Hepatic stellate cell (primary cell): ENCODE results near the gene GNAI3.

Experiments used
- DNase-seq: peaks from one replicate; pipeline ENCODE4 v3.0.0; 2011; ENCODE audit warnings: low spot score

GNAI3 gene

GRCh38 chr1:109661391-109661790 lies 113.0 kb downstream of the GNAI3 start:
- no peak for DNase-seq

- DNase-seq = no peak
These were observed 116.3 kb downstream of the GNAI3 start for GRCh38 chr1:109664671-109665070.

- DNase-seq = peak; percentile 88
These were observed 119.2 kb downstream of the GNAI3 start, which contains the start of gene GSTM2 for GRCh38 chr1:109667452-109668122. TSS of gene GSTM2 (plus strand) at chr1:109668057. CDS start at chr1:109668116, 59 bp downstream.
